WTC11 (cell line): ENCODE measurements around the gene HDGFL3. TPM values are rescaled to one million over a fixed set of nuclear protein-coding genes. Genes with fewer than 3 reads are reported as not detected.

Experiments used
- ATAC-seq: fragments of 200-7000 bp; cut with Tn5 transposase; 2 replicates; pipeline ENCODE4 v1.10.0; 2021; ENCODE audit warnings: mild to moderate bottlenecking, moderate library complexity
- CTCF ChIA-PET: fragments of 300-600 bp; sonication (Branson Sonifier 250); formaldehyde crosslinking; loops from one replicate; lab custom pipeline; 2021; ENCODE audit warnings: antibody characterized with exemption; lab: Charles Lee
- POLR2A ChIA-PET: fragments of 350-600 bp; sonication (Branson Sonifier 250); formaldehyde crosslinking; loops from one replicate; lab custom pipeline; 2021; ENCODE audit warnings: antibody characterized with exemption; lab: Charles Lee
- DNase-seq: peaks from one replicate; pipeline ENCODE4 v3.0.0; 2021; ENCODE audit warnings: low spot score
- H3K27ac Mint-ChIP-seq: 2 replicates; pipeline ENCODE4 v1.8.0; 2021; ENCODE audit warnings: mixed read lengths
- H3K27me3 Mint-ChIP-seq: 2 replicates; pipeline ENCODE4 v1.8.0; 2021; ENCODE audit warnings: low read depth, mild to moderate bottlenecking, moderate library complexity, mixed read lengths
- H3K36me3 Mint-ChIP-seq: 2 replicates; pipeline ENCODE4 v1.8.0; 2021; ENCODE audit warnings: mixed read lengths
- H3K4me1 Mint-ChIP-seq: 2 replicates; pipeline ENCODE4 v1.8.0; 2022; ENCODE audit warnings: mixed read lengths
- H3K4me3 Mint-ChIP-seq: 2 replicates; pipeline ENCODE4 v1.8.0; 2021; ENCODE audit warnings: mild to moderate bottlenecking, moderate library complexity, mixed read lengths
- H3K9me3 Mint-ChIP-seq: 2 replicates; pipeline ENCODE4 v1.8.0; 2021; ENCODE audit warnings: mixed read lengths
- ARID4B ChIP-seq: sonication (generic); formaldehyde crosslinking; IDR thresholded peaks from 2 replicates; pipeline ENCODE4 v1.8.0; 2023; ENCODE audit warnings: missing genetic modification reagents, mild to moderate bottlenecking, borderline replicate concordance
- ATF3 ChIP-seq: sonication (generic); formaldehyde crosslinking; conservative IDR thresholded peaks from 2 replicates; pipeline ENCODE4 v1.8.1; 2022; ENCODE audit warnings: mild to moderate bottlenecking, missing genetic modification reagents
- ATF6 ChIP-seq: sonication (generic); formaldehyde crosslinking; IDR thresholded peaks from 2 replicates; pipeline ENCODE4 v1.8.1; 2023; ENCODE audit warnings: mild to moderate bottlenecking, missing genetic modification reagents
- FOXK1 ChIP-seq: sonication (generic); formaldehyde crosslinking; IDR thresholded peaks from 2 replicates; pipeline ENCODE4 v1.8.0; 2022; ENCODE audit warnings: mild to moderate bottlenecking, moderate library complexity, missing genetic modification reagents
- FOXP1 ChIP-seq: sonication (generic); formaldehyde crosslinking; IDR thresholded peaks from 2 replicates; pipeline ENCODE4 v1.8.0; 2022; ENCODE audit warnings: missing genetic modification reagents, mild to moderate bottlenecking, moderate library complexity, borderline replicate concordance
- RORB ChIP-seq: fragments of 250-450 bp; sonication (Bioruptor Pico); IDR thresholded peaks from 2 replicates; pipeline ENCODE4 v1.9.0; 2021; ENCODE audit warnings: mild to moderate bottlenecking
- SMAD4 ChIP-seq: sonication (generic); formaldehyde crosslinking; IDR thresholded peaks from 2 replicates; pipeline ENCODE4 v1.8.0; 2022; ENCODE audit warnings: mild to moderate bottlenecking, missing genetic modification reagents
- TP53 ChIP-seq: sonication (generic); formaldehyde crosslinking; IDR thresholded peaks from 2 replicates; pipeline ENCODE4 v1.8.1; 2023; ENCODE audit warnings: mild to moderate bottlenecking, missing genetic modification reagents
- USF2 ChIP-seq: sonication (generic); formaldehyde crosslinking; IDR thresholded peaks from 2 replicates; pipeline ENCODE4 v1.8.1; 2023; ENCODE audit warnings: mild to moderate bottlenecking, missing genetic modification reagents, moderate library complexity
- ZBTB21 ChIP-seq: sonication (generic); formaldehyde crosslinking; IDR thresholded peaks from 2 replicates; pipeline ENCODE4 v1.8.1; 2023; ENCODE audit warnings: mild to moderate bottlenecking, missing genetic modification reagents, borderline replicate concordance
- ZNF232 ChIP-seq: sonication (generic); formaldehyde crosslinking; IDR thresholded peaks from 2 replicates; pipeline ENCODE4 v1.8.0; 2022; ENCODE audit warnings: mild to moderate bottlenecking, missing genetic modification reagents
- total RNA-seq: library from RNA; stranded (reverse); gene quantifications from 3 replicates; pipeline ENCODE4 v1.2.3, GENCODE V29; 2021
- TF ChIP-seq, protein P1 (sequence below): sonication (generic); formaldehyde crosslinking; IDR thresholded peaks from 2 replicates; pipeline ENCODE4 v1.8.1; 2022; ENCODE audit warnings: missing genetic modification reagents, borderline replicate concordance
- TF ChIP-seq, protein P2 (sequence below): sonication (generic); formaldehyde crosslinking; IDR thresholded peaks from 2 replicates; pipeline ENCODE4 v1.8.0; 2022; ENCODE audit warnings: mild to moderate bottlenecking, missing genetic modification reagents
- TF ChIP-seq, protein P3 (sequence below): fragments of 250-450 bp; sonication (Bioruptor Pico); conservative IDR thresholded peaks from 2 replicates; pipeline ENCODE4 v1.9.0; 2021; ENCODE audit warnings: mild to moderate bottlenecking
- TF ChIP-seq, protein P4 (sequence below): fragments of 200-600 bp; IDR thresholded peaks from 2 replicates; pipeline ENCODE4 v1.8.0; 2022; ENCODE audit warnings: antibody characterized with exemption

Gene HDGFL3
- total RNA-seq, 1 experiment from 2014 or later, result 124 TPM

- TF ChIP-seq ARID4B (CRISPR knock-in tag) (no peak), RORB (CRISPR knock-in tag) (no peak), FOXP1 (no peak), ZBTB21 (CRISPR knock-in tag) (no peak), ZNF232 (CRISPR knock-in tag) (no peak)
- TF ChIP-seq, protein P1, sequence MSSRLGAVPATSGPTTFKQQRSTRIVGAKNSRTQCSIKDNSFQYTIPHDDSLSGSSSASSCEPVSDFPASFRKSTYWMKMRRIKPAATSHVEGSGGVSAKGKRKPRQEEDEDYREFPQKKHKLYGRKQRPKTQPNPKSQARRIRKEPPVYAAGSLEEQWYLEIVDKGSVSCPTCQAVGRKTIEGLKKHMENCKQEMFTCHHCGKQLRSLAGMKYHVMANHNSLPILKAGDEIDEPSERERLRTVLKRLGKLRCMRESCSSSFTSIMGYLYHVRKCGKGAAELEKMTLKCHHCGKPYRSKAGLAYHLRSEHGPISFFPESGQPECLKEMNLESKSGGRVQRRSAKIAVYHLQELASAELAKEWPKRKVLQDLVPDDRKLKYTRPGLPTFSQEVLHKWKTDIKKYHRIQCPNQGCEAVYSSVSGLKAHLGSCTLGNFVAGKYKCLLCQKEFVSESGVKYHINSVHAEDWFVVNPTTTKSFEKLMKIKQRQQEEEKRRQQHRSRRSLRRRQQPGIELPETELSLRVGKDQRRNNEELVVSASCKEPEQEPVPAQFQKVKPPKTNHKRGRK, result no peak
- TF ChIP-seq, protein P2, sequence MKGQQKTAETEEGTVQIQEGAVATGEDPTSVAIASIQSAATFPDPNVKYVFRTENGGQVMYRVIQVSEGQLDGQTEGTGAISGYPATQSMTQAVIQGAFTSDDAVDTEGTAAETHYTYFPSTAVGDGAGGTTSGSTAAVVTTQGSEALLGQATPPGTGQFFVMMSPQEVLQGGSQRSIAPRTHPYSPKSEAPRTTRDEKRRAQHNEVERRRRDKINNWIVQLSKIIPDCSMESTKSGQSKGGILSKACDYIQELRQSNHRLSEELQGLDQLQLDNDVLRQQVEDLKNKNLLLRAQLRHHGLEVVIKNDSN, result no peak
Observed at GRCh38 chr15:83163032-83163431, 44.6 kb downstream of the HDGFL3 start (continued).

GRCh38 chr15:83160741-83161140 lies 46.9 kb downstream of the HDGFL3 start:
- no peak for TF ChIP-seq ATF3 (CRISPR knock-in tag)
- DNase-seq (no peak), ATAC-seq (no peak)
- Mint-ChIP-seq H3K36me3 (peaks cover 25% of the 10 kb centered on the region), H3K27me3 (no peaks in the 10 kb centered on the region), H3K4me1 (peaks cover 16% of the 10 kb centered on the region), H3K9me3 (no peaks in the 10 kb centered on the region), H3K27ac (no peak overlapping the region), H3K4me3 (no peak overlapping the region)
- ChIA-PET CTCF (no interaction called here), POLR2A (no interaction called here)

DNA sequence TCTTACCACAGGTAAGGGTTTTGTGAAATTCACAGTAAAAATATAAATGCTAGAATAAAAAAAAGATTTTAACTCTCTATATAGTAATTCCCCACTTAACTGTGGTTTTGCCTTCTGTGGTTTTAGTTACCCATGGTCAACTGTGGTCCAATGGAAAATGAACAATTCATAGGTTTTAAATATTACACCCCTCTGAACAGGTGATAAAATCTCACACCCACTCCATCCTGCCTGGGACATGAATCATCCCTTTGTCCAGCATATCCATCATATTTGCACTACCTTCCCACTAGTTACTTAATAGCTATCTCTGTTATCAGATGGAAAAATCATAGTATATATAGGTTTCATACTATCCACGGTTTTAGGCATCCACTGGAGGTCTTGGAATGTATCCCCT lies 49.2 kb downstream of the HDGFL3 start:
- H3K4me3 Mint-ChIP-seq, result no peak overlapping the region
- H3K4me1 Mint-ChIP-seq, result peaks cover 6% of the 10 kb centered on the region
- no peaks in the 10 kb centered on the region for H3K27me3 Mint-ChIP-seq
- ATAC-seq (no peak), DNase-seq (no peak)
- no peaks in the 10 kb centered on the region for H3K9me3 Mint-ChIP-seq
- H3K27ac Mint-ChIP-seq, result no peak overlapping the region
- TF ChIP-seq FOXP1, result no peak
- POLR2A ChIA-PET, result no interaction called here
- peaks cover 31% of the 10 kb centered on the region for H3K36me3 Mint-ChIP-seq
- CTCF ChIA-PET, result no interaction called here

DNA sequence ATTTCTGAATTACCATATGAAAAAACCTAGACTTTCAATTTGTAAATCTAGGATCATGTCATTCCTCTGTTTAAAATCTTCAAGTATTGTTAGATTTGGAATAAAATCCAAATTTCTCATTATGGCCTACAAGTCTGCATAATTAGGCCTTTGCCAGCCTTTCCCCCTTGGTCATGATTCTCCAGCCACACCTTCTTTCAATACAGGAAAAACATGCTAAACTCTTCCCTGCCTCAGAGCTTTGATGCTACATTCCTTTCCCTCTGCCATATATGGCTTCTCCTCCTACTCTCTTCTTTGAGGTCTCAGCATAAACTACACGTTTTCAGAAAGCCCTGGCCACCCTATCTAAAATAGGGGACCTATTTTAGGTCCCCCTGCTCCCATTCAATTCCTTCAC lies 51.7 kb downstream of the HDGFL3 start:
- no peak overlapping the region for H3K4me3 Mint-ChIP-seq
- H3K27me3 Mint-ChIP-seq, result no peaks in the 10 kb centered on the region
- ChIA-PET CTCF (no interaction called here), POLR2A (interaction anchor here (1.3 kb wide), 1 partner anchor 52 kb away, joined by 3 read pairs; no protein-coding TSS in a partner anchor)
- peaks cover 6% of the 10 kb centered on the region for H3K4me1 Mint-ChIP-seq
- ATAC-seq (0 out of 2 replicates have a peak, but pooled peaks have one; percentile 39), DNase-seq (no peak)
- 0 out of 2 replicates have a peak overlapping the region, but pooled peaks have one; percentile 3 for H3K27ac Mint-ChIP-seq
- H3K36me3 Mint-ChIP-seq, result peaks cover 33% of the 10 kb centered on the region
- no peaks in the 10 kb centered on the region for H3K9me3 Mint-ChIP-seq
- TF ChIP-seq SMAD4, result no peak
- TF ChIP-seq, protein P3, sequence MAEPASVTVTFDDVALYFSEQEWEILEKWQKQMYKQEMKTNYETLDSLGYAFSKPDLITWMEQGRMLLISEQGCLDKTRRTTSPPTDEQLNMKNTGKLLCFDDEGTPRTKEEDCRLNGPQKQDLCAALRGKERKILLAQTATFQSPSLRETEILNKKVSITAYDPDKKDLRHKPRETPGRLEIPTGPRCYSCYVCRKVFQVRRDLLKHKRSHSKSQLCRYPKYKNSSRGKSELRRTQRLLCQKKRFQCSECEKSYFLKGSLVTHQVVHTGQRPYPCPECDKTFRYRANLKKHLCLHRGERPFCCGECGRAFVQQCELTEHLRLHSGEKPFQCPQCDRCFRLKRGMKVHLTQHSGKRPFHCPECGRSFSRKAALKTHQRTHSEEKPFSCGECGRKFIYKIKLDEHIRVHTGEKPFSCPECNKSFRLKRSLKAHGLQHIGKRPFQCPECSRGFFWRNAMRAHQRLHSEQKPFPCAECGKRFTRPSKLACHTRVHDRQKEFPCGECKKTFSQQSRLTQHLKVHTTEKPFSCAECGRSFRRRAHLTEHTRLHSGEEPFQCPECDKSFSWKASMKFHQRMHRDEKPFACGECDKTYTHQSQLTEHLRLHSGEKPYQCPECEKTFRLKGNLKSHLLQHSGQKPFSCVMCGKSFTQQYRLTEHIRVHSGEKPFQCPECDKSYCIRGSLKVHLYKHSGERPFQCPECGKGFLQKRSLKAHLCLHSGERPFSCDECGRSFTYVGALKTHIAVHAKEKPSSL, result no peak
- no peak for TF ChIP-seq USF2 (CRISPR knock-in tag)
- TF ChIP-seq TP53, result no peak
- TF ChIP-seq FOXK1 (CRISPR knock-in tag), result no peak
- no peak for TF ChIP-seq ATF3 (CRISPR knock-in tag)
- no peak for TF ChIP-seq ATF6 (CRISPR knock-in tag)
- TF ChIP-seq, protein P4, sequence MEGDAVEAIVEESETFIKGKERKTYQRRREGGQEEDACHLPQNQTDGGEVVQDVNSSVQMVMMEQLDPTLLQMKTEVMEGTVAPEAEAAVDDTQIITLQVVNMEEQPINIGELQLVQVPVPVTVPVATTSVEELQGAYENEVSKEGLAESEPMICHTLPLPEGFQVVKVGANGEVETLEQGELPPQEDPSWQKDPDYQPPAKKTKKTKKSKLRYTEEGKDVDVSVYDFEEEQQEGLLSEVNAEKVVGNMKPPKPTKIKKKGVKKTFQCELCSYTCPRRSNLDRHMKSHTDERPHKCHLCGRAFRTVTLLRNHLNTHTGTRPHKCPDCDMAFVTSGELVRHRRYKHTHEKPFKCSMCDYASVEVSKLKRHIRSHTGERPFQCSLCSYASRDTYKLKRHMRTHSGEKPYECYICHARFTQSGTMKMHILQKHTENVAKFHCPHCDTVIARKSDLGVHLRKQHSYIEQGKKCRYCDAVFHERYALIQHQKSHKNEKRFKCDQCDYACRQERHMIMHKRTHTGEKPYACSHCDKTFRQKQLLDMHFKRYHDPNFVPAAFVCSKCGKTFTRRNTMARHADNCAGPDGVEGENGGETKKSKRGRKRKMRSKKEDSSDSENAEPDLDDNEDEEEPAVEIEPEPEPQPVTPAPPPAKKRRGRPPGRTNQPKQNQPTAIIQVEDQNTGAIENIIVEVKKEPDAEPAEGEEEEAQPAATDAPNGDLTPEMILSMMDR, result no peak
